ENCODE data around the gene FILIP1L. TPM values are rescaled to one million over a fixed set of nuclear protein-coding genes. Genes with fewer than 3 reads are reported as not detected.

FILIP1L gene
- total and polyA plus RNA-seq, 2 of the 13 experiments (the other 11 are each of a cell fraction or from before 2014, with no cell fraction given), result 8.1 to 187 TPM

DNA sequence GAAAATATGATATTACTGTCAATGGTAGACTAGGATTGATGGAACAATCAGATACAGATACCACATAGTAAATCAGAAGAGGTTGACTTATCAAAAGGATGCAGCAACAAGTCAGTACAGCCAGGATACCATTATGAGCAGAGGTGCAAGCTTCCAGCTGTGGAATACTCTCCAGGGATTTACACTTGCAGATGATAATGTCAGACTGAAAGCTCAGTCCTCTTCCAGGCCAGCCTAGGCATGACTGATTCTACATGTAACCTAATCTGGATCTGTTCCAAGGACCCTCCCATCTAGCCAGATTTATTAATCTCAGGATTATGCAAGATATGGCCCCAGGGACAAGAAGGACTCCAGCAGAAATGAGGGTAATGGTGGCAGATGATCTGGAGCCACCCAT is 8.2 kb downstream of the FILIP1L start:
- H3K4me1 ChIP-seq (ENCODE audit: insufficient read depth, low read length), result peaks cover 61% of the 10 kb centered on the region

More for the DNA sequence above, 8.2 kb downstream of the FILIP1L start:
- DNase-seq (ENCODE audit: low spot score) (no peak), ATAC-seq (no peak), FAIRE-seq (no peak)
- in situ Hi-C loops (cut with HindIII; ENCODE audit: extremely low pct_ligation_motif_present, low pct_unique_long_range_greater_than_20kb) (no loop called here), intact Hi-C loops (cut with micrococcal nuclease; ENCODE audit: unreplicated experiment) (no loop called here)
- no peaks in the 10 kb centered on the region for H3K27me3 ChIP-seq (ENCODE audit: control insufficient read depth in 1 of 2, insufficient read depth in 2 of 2, low read length in 2 of 2)
- no peak overlapping the region for H3K9ac ChIP-seq (ENCODE audit: insufficient read depth, low read depth, low read length)
- ChIA-PET POLR2A (interaction anchor here (1.8 to 1.9 kb wide), 2 partner anchors 8 to 29 kb away, joined by 4 to 5 read pairs; no protein-coding TSS in a partner anchor), CTCF (ENCODE audit: low intra/inter-chr PET ratio, low total read pairs) (no interaction called here)
- H3K4me2 ChIP-seq (ENCODE audit: low read depth, low read length), result no peak overlapping the region
- no peaks in the 10 kb centered on the region for H3K79me2 ChIP-seq (ENCODE audit: insufficient read depth, low read length)
- H4K20me1 ChIP-seq (ENCODE audit: insufficient read depth, low read length), result no peaks in the 10 kb centered on the region
- H2AFZ ChIP-seq (ENCODE audit: low read length), result no peak overlapping the region
- no peaks in the 10 kb centered on the region for H3K36me3 ChIP-seq (replicated peaks in 1 of 2; ENCODE audit: control insufficient read depth in 1 of 2, insufficient read depth in 2 of 2, low read length in 2 of 2)
- no TSS peak for BruUV-seq (replicated peaks)
- H3K4me3 ChIP-seq (replicated peaks in 1 of 3; ENCODE audit: insufficient read depth in 1 of 3, low read depth in 2 of 3, low read length in 3 of 3), result no peak overlapping the region
- TF ChIP-seq, protein P1, sequence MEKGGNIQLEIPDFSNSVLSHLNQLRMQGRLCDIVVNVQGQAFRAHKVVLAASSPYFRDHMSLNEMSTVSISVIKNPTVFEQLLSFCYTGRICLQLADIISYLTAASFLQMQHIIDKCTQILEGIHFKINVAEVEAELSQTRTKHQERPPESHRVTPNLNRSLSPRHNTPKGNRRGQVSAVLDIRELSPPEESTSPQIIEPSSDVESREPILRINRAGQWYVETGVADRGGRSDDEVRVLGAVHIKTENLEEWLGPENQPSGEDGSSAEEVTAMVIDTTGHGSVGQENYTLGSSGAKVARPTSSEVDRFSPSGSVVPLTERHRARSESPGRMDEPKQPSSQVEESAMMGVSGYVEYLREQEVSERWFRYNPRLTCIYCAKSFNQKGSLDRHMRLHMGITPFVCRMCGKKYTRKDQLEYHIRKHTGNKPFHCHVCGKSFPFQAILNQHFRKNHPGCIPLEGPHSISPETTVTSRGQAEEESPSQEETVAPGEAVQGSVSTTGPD (CRISPR knock-in tag; IDR thresholded peaks at IDR 0.05), result no peak
- TF ChIP-seq ETV6 (CRISPR knock-in tag; conservative IDR thresholded peaks at IDR 0.05) (no peak), HNRNPH1 (optimal IDR thresholded peaks at IDR 0.05; ENCODE audit: low read depth, low read length) (no peak), XBP1 (CRISPR knock-in tag; IDR thresholded peaks at IDR 0.05) (no peak), REXO4 (CRISPR knock-in tag; IDR thresholded peaks at IDR 0.05; ENCODE audit: borderline replicate concordance) (no peak), ZNF724P (CRISPR knock-in tag; IDR thresholded peaks at IDR 0.05; ENCODE audit: borderline replicate concordance) (no peak), ARNTL (CRISPR knock-in tag; IDR thresholded peaks at IDR 0.05) (no peak), FOSL2 (CRISPR knock-in tag; IDR thresholded peaks at IDR 0.05) (no peak)
- TF ChIP-seq, protein P2, sequence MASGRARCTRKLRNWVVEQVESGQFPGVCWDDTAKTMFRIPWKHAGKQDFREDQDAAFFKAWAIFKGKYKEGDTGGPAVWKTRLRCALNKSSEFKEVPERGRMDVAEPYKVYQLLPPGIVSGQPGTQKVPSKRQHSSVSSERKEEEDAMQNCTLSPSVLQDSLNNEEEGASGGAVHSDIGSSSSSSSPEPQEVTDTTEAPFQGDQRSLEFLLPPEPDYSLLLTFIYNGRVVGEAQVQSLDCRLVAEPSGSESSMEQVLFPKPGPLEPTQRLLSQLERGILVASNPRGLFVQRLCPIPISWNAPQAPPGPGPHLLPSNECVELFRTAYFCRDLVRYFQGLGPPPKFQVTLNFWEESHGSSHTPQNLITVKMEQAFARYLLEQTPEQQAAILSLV (CRISPR knock-in tag; IDR thresholded peaks at IDR 0.05; ENCODE audit: borderline replicate concordance), result no peak
- TF ChIP-seq, protein P3, sequence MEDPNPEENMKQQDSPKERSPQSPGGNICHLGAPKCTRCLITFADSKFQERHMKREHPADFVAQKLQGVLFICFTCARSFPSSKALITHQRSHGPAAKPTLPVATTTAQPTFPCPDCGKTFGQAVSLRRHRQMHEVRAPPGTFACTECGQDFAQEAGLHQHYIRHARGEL (CRISPR knock-in tag; IDR thresholded peaks at IDR 0.05), result no peak
- TF ChIP-seq, protein P4, sequence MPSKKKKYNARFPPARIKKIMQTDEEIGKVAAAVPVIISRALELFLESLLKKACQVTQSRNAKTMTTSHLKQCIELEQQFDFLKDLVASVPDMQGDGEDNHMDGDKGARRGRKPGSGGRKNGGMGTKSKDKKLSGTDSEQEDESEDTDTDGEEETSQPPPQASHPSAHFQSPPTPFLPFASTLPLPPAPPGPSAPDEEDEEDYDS (CRISPR knock-in tag; IDR thresholded peaks at IDR 0.05), result no peak
- no peaks in the 10 kb centered on the region for H3K9me3 ChIP-seq (ENCODE audit: low read length)
- H3K27ac ChIP-seq (ENCODE audit: extremely low read length, insufficient read depth, low read length), result no peak overlapping the region

Data from HepG2 (cell line).